HAP-1 (cell line): Measurements from ENCODE around the gene XAGE3.
"Not testable (repeated sequence)": the region's sequence is repeated elsewhere in the genome, so short reads cannot be mapped to it uniquely, and the experiment has no call there.

ENCODE experiments used
- DNase-seq, 2 experiments: peaks; one replicate each; pipeline ENCODE4 v3.0.0-alpha.2; 2016 to 2020; ENCODE audit warnings: low spot score in 2 of 2
- H3K27me3 ChIP-seq: fragments of 250-450 bp; sonication (Bioruptor Pico); 2 replicates; pipeline ENCODE4 v1.5.1; 2020; ENCODE audit warnings: low read depth, mild to moderate bottlenecking, moderate library complexity
- H3K36me3 ChIP-seq: fragments of 250-450 bp; sonication (Bioruptor Pico); replicated peaks from 2 replicates; pipeline ENCODE4 v1.5.1; 2020; ENCODE audit warnings: mild to moderate bottlenecking
- H3K4me1 ChIP-seq: fragments of 250-450 bp; sonication (Bioruptor Pico); 2 replicates; pipeline ENCODE4 v1.5.1; 2020; ENCODE audit warnings: mild to moderate bottlenecking
- H3K4me3 ChIP-seq: fragments of 250-450 bp; sonication (Bioruptor Pico); 2 replicates; pipeline ENCODE4 v1.5.1; 2020; ENCODE audit warnings: mild to moderate bottlenecking, moderate library complexity
- H3K9me3 ChIP-seq: fragments of 250-450 bp; sonication (Bioruptor Pico); 2 replicates; pipeline ENCODE4 v1.5.1; 2020; ENCODE audit warnings: mild to moderate bottlenecking, moderate library complexity
- in situ Hi-C: fragments of 300-500 bp; cut with MboI; formaldehyde crosslinking; loops from 3 replicates; pipeline ENCODE4 v1.14.3; 2020; ENCODE audit warnings: low sequenced_read_pairs, inconsistent platforms, mixed read lengths

The XAGE3 gene

GRCh38 chrX:52867610-52868348 lies at the start of gene XAGE3:
Gene XAGE3, minus strand, starts transcription at chrX:52868083. Its CDS starts 950 bp downstream, at chrX:52867133.
- Histone ChIP-seq H3K9me3 (no peaks in the 10 kb centered on the region), H3K4me3 (no peak within 1 kb of the TSS), H3K4me1 (no peaks in the 10 kb centered on the region), H3K27me3 (peaks cover 22% of the 10 kb centered on the region), H3K36me3 (no peaks in the 10 kb centered on the region)
- no peak for DNase-seq
- in situ Hi-C loops = loop anchor here (25.0 kb wide), 1 partner anchor 280 kb away; no protein-coding TSS in a partner anchor

GRCh38 chrX:52914704-52915103 lies 46.8 kb upstream of the XAGE3 start:
- H3K27me3 ChIP-seq, H3K4me1 ChIP-seq, H3K9me3 ChIP-seq, in situ Hi-C loops, H3K36me3 ChIP-seq, H3K4me3 ChIP-seq, DNase-seq: not testable (repeated sequence)

- H3K36me3 ChIP-seq, in situ Hi-C loops, H3K4me3 ChIP-seq, H3K27me3 ChIP-seq, H3K9me3 ChIP-seq, DNase-seq, H3K4me1 ChIP-seq: not testable (repeated sequence)
These were observed 45.8 kb upstream of the XAGE3 start for GRCh38 chrX:52913681-52914080.

GRCh38 chrX:52909313-52909969 lies 41.6 kb upstream of the XAGE3 start:
- H3K36me3 ChIP-seq, H3K27me3 ChIP-seq, DNase-seq, in situ Hi-C loops, H3K4me1 ChIP-seq, H3K9me3 ChIP-seq, H3K4me3 ChIP-seq: not testable (repeated sequence)

- in situ Hi-C loops = not testable (repeated sequence)
These were observed 40.0 kb upstream of the XAGE3 start for GRCh38 chrX:52907900-52908299.

GRCh38 chrX:52907137-52907536 lies 39.3 kb upstream of the XAGE3 start:
- H3K9me3 ChIP-seq, H3K4me1 ChIP-seq, DNase-seq, in situ Hi-C loops, H3K4me3 ChIP-seq, H3K36me3 ChIP-seq, H3K27me3 ChIP-seq: not testable (repeated sequence)

More at GRCh38 chrX:52907900-52908299, 40.0 kb upstream of the XAGE3 start:
- not testable (repeated sequence) for H3K4me1 ChIP-seq, H3K27me3 ChIP-seq, H3K4me3 ChIP-seq, H3K36me3 ChIP-seq, DNase-seq, H3K9me3 ChIP-seq

- in situ Hi-C loops, H3K36me3 ChIP-seq, DNase-seq, H3K4me1 ChIP-seq, H3K4me3 ChIP-seq, H3K27me3 ChIP-seq, H3K9me3 ChIP-seq: not testable (repeated sequence)
These were observed 38.2 kb upstream of the XAGE3 start for GRCh38 chrX:52906072-52906471.

- H3K36me3 ChIP-seq, DNase-seq, in situ Hi-C loops, H3K9me3 ChIP-seq, H3K27me3 ChIP-seq, H3K4me1 ChIP-seq, H3K4me3 ChIP-seq: not testable (repeated sequence)
These were observed 37.6 kb upstream of the XAGE3 start for GRCh38 chrX:52905531-52905930.

- H3K27me3 ChIP-seq, H3K9me3 ChIP-seq, H3K4me1 ChIP-seq, in situ Hi-C loops, H3K4me3 ChIP-seq, DNase-seq, H3K36me3 ChIP-seq: not testable (repeated sequence)
These were observed 29.2 kb upstream of the XAGE3 start, which contains the start of gene FAM156B for GRCh38 chrX:52896855-52897709. Gene FAM156B, plus strand, starts transcription at chrX:52897330. Its CDS starts 9,896 bp downstream, at chrX:52907226.

- H3K9me3 ChIP-seq, H3K4me3 ChIP-seq, DNase-seq, H3K27me3 ChIP-seq, in situ Hi-C loops, H3K4me1 ChIP-seq, H3K36me3 ChIP-seq: not testable (repeated sequence)
These were observed 28.6 kb upstream of the XAGE3 start for GRCh38 chrX:52896438-52896837.

- H3K4me3 ChIP-seq, DNase-seq, H3K4me1 ChIP-seq, H3K36me3 ChIP-seq, H3K27me3 ChIP-seq, in situ Hi-C loops, H3K9me3 ChIP-seq: not testable (repeated sequence)
These were observed 20.2 kb upstream of the XAGE3 start for GRCh38 chrX:52888090-52888489.

- H3K27me3 ChIP-seq, H3K9me3 ChIP-seq, H3K4me1 ChIP-seq, H3K36me3 ChIP-seq, DNase-seq, H3K4me3 ChIP-seq, in situ Hi-C loops: not testable (repeated sequence)
These were observed 19.6 kb upstream of the XAGE3 start for GRCh38 chrX:52887459-52887858.

GRCh38 chrX:52876386-52876785 lies 8.5 kb upstream of the XAGE3 start:
- H3K36me3 ChIP-seq, H3K27me3 ChIP-seq, DNase-seq, in situ Hi-C loops, H3K4me3 ChIP-seq, H3K4me1 ChIP-seq, H3K9me3 ChIP-seq: not testable (repeated sequence)

- in situ Hi-C loops, H3K27me3 ChIP-seq, H3K36me3 ChIP-seq, H3K9me3 ChIP-seq, DNase-seq, H3K4me1 ChIP-seq, H3K4me3 ChIP-seq: not testable (repeated sequence)
These were observed 7.6 kb upstream of the XAGE3 start for GRCh38 chrX:52875436-52875835.
